HUES64 (cell line): ENCODE measurements around the gene NHSL2.

Experiments
- H3K27ac ChIP-seq: 2 replicates; pipeline ENCODE4 v1.7.0; 2013; ENCODE audit warnings: low read depth, low read length, inconsistent platforms
- H3K27me3 ChIP-seq: 2 replicates; pipeline ENCODE4 v1.6.1; 2013; ENCODE audit warnings: mild to moderate bottlenecking, low read length; ENCODE audit not compliant: insufficient read depth
- H3K36me3 ChIP-seq: 2 replicates; pipeline ENCODE4 v1.6.1; 2013; ENCODE audit warnings: mild to moderate bottlenecking, low read length; ENCODE audit not compliant: insufficient read depth
- H3K4me1 ChIP-seq: 2 replicates; pipeline ENCODE4 v1.6.1; 2013; ENCODE audit warnings: mild to moderate bottlenecking, low read length, moderate library complexity; ENCODE audit not compliant: insufficient read depth
- H3K4me3 ChIP-seq: 2 replicates; pipeline ENCODE4 v1.5.1; 2013; ENCODE audit warnings: mild to moderate bottlenecking, low read length, moderate library complexity
- H3K9ac ChIP-seq: 2 replicates; pipeline ENCODE4 v1.6.1; 2013; ENCODE audit warnings: mild to moderate bottlenecking, low read depth, low read length
- H3K9me3 ChIP-seq: 2 replicates; pipeline ENCODE4 v1.6.1; 2013; ENCODE audit warnings: low read depth, low read length; ENCODE audit not compliant: insufficient read depth
- WGBS: fragments of 150-250, 120-280 bp; methylation state at CpG from one replicate; pipeline ENCODE4 v1.1.7; 2013; ENCODE audit warnings: missing lambda C conversion rate; 5-methylcytosine and 5-hydroxymethylcytosine counted together

The NHSL2 gene

GRCh38 chrX:71923516-71923915, 12.9 kb downstream of the NHSL2 start:
- H3K4me3 ChIP-seq = no peak overlapping the region

GRCh38 chrX:71927040-71927439, 16.4 kb downstream of the NHSL2 start:
- H3K27me3 ChIP-seq = no peaks in the 10 kb centered on the region
- no peaks in the 10 kb centered on the region for H3K9me3 ChIP-seq
- WGBS = 70% methylated on average over 7 of the region's 7 CpGs
- H3K4me1 ChIP-seq = peaks cover 13% of the 10 kb centered on the region; the same call in 1 of the 2 replicates
- no peak overlapping the region for H3K27ac ChIP-seq
- H3K4me3 ChIP-seq = no peak overlapping the region
- no peaks in the 10 kb centered on the region for H3K36me3 ChIP-seq
- H3K9ac ChIP-seq = no peak overlapping the region

More at GRCh38 chrX:71923516-71923915, 12.9 kb downstream of the NHSL2 start:
- Histone ChIP-seq H3K9ac (no peak overlapping the region), H3K36me3 (no peaks in the 10 kb centered on the region), H3K27ac (no peak overlapping the region), H3K4me1 (peaks cover 25% of the 10 kb centered on the region), H3K27me3 (no peaks in the 10 kb centered on the region), H3K9me3 (no peaks in the 10 kb centered on the region)
- 83% methylated on average over 3 of the region's 3 CpGs for WGBS

- H3K27me3 ChIP-seq = no peaks in the 10 kb centered on the region
- H3K27ac ChIP-seq = no peak overlapping the region
- no peak overlapping the region for H3K4me3 ChIP-seq
- WGBS = 89% methylated on average over 2 of the region's 2 CpGs
- H3K36me3 ChIP-seq = no peaks in the 10 kb centered on the region
- H3K9ac ChIP-seq = no peak overlapping the region
- H3K9me3 ChIP-seq = no peaks in the 10 kb centered on the region
- H3K4me1 ChIP-seq = peaks cover 10% of the 10 kb centered on the region; the same call in 1 of the 2 replicates
Observed at GRCh38 chrX:71928856-71929255, 18.2 kb downstream of the NHSL2 start.

- H3K36me3 ChIP-seq = no peaks in the 10 kb centered on the region
- no peak overlapping the region for H3K27ac ChIP-seq
- WGBS = no CpG with 5 or more reads among the region's 1 CpG
- H3K9ac ChIP-seq = no peak overlapping the region
- no peaks in the 10 kb centered on the region for H3K27me3 ChIP-seq
- peaks cover 22% of the 10 kb centered on the region for H3K4me1 ChIP-seq
- no peaks in the 10 kb centered on the region for H3K9me3 ChIP-seq
- H3K4me3 ChIP-seq = no peak overlapping the region
Observed at GRCh38 chrX:71930298-71930697, 19.7 kb downstream of the NHSL2 start.

GRCh38 chrX:71935476-71935875, 24.8 kb downstream of the NHSL2 start:
- Histone ChIP-seq H3K27ac (peak overlapping the region; percentile 89), H3K9ac (peak overlapping the region; percentile 42; the same call in 1 of the 2 replicates), H3K4me3 (no peak overlapping the region), H3K4me1 (peaks cover 23% of the 10 kb centered on the region), H3K36me3 (no peaks in the 10 kb centered on the region), H3K9me3 (no peaks in the 10 kb centered on the region), H3K27me3 (no peaks in the 10 kb centered on the region)
- WGBS = 17% methylated on average over 3 of the region's 3 CpGs

- Histone ChIP-seq H3K9ac (no peak overlapping the region), H3K27me3 (no peaks in the 10 kb centered on the region), H3K4me3 (no peak overlapping the region), H3K4me1 (peaks cover 28% of the 10 kb centered on the region), H3K27ac (no peak overlapping the region), H3K36me3 (no peaks in the 10 kb centered on the region), H3K9me3 (no peaks in the 10 kb centered on the region)
- WGBS = 86% methylated on average over 1 of the region's 1 CpG
Observed at GRCh38 chrX:71936632-71937031, 26.0 kb downstream of the NHSL2 start.

- WGBS = 88% methylated on average over 5 of the region's 5 CpGs
- H3K9ac ChIP-seq = no peak overlapping the region
- H3K36me3 ChIP-seq = no peaks in the 10 kb centered on the region
- H3K9me3 ChIP-seq = no peaks in the 10 kb centered on the region
- H3K27ac ChIP-seq = no peak overlapping the region
- no peak overlapping the region for H3K4me3 ChIP-seq
- H3K4me1 ChIP-seq = peaks cover 39% of the 10 kb centered on the region
- H3K27me3 ChIP-seq = no peaks in the 10 kb centered on the region
Observed at GRCh38 chrX:71938371-71938770, 27.7 kb downstream of the NHSL2 start.

GRCh38 chrX:71941145-71941544, 30.5 kb downstream of the NHSL2 start:
- Histone ChIP-seq H3K27me3 (no peaks in the 10 kb centered on the region), H3K4me1 (peaks cover 18% of the 10 kb centered on the region), H3K9ac (no peak overlapping the region), H3K27ac (no peak overlapping the region), H3K9me3 (no peaks in the 10 kb centered on the region), H3K4me3 (no peak overlapping the region), H3K36me3 (no peaks in the 10 kb centered on the region)
- WGBS = 65% methylated on average over 1 of the region's 1 CpG

- H3K4me1 ChIP-seq = peaks cover 16% of the 10 kb centered on the region
- WGBS = 17% methylated on average over 3 of the region's 3 CpGs
- H3K9me3 ChIP-seq = no peaks in the 10 kb centered on the region
- peak overlapping the region; percentile 35; the same call in 1 of the 2 replicates for H3K27ac ChIP-seq
- no peak overlapping the region for H3K9ac ChIP-seq
- H3K27me3 ChIP-seq = no peaks in the 10 kb centered on the region
- H3K4me3 ChIP-seq = no peak overlapping the region
- no peaks in the 10 kb centered on the region for H3K36me3 ChIP-seq
Observed at GRCh38 chrX:71941776-71942175, 31.1 kb downstream of the NHSL2 start.

- H3K27me3 ChIP-seq = no peaks in the 10 kb centered on the region
- no peak overlapping the region for H3K27ac ChIP-seq
- 91% methylated on average over 2 of the region's 2 CpGs for WGBS
- no peak overlapping the region for H3K9ac ChIP-seq
- H3K4me1 ChIP-seq = peaks cover 20% of the 10 kb centered on the region
- no peak overlapping the region for H3K4me3 ChIP-seq
- H3K9me3 ChIP-seq = no peaks in the 10 kb centered on the region
- H3K36me3 ChIP-seq = no peaks in the 10 kb centered on the region
Observed at GRCh38 chrX:71944369-71944768, 33.7 kb downstream of the NHSL2 start.

GRCh38 chrX:71945237-71945805, 34.7 kb downstream of the NHSL2 start:
- H3K27ac ChIP-seq = no peak overlapping the region
- WGBS = 86% methylated on average over 5 of the region's 8 CpGs
- H3K4me3 ChIP-seq = no peak overlapping the region
- H3K36me3 ChIP-seq = no peaks in the 10 kb centered on the region
- H3K27me3 ChIP-seq = no peaks in the 10 kb centered on the region
- no peaks in the 10 kb centered on the region for H3K9me3 ChIP-seq
- peaks cover 29% of the 10 kb centered on the region for H3K4me1 ChIP-seq
- no peak overlapping the region for H3K9ac ChIP-seq

- no peaks in the 10 kb centered on the region for H3K9me3 ChIP-seq
- H3K4me3 ChIP-seq = no peak overlapping the region
- H3K36me3 ChIP-seq = no peaks in the 10 kb centered on the region
- no peak overlapping the region for H3K9ac ChIP-seq
- 76% methylated on average over 8 of the region's 8 CpGs for WGBS
- peaks cover 38% of the 10 kb centered on the region for H3K4me1 ChIP-seq
- H3K27ac ChIP-seq = no peak overlapping the region
- H3K27me3 ChIP-seq = no peaks in the 10 kb centered on the region
Observed at GRCh38 chrX:71949363-71949762, 38.7 kb downstream of the NHSL2 start.
